Activated gamma-delta T cell treated with anti-CD3 and anti-CD28 coated beads, Interleukin-2, amount 50 U/mL, for 16 hours (primary cell): Measurements from ENCODE around the gene COL1A2.

ENCODE experiments used
- DNase-seq: peaks from one replicate; pipeline ENCODE4 v3.0.0-alpha.2; 2020; ENCODE audit warnings: low read depth

Gene COL1A2

DNA sequence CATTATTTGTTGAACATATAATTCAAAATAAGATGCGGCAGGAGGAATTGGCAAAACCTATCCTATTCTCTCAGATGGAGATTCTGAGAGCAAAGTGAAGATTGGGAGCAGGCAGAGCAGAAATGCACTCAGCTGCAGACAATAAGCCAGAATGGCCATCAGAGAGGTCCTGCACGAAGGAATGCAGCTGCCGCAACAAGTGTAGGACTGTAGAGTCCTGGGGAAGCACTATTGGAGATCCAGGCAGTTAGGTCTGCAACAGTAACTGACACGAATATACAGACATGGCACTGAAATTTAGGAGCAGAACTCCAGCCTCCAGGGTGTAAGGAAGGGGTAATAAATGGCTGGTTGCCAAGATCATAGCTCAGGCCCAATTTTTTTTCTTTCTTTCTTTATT, 10.4 kb upstream of the COL1A2 start:
- no peak for DNase-seq

DNA sequence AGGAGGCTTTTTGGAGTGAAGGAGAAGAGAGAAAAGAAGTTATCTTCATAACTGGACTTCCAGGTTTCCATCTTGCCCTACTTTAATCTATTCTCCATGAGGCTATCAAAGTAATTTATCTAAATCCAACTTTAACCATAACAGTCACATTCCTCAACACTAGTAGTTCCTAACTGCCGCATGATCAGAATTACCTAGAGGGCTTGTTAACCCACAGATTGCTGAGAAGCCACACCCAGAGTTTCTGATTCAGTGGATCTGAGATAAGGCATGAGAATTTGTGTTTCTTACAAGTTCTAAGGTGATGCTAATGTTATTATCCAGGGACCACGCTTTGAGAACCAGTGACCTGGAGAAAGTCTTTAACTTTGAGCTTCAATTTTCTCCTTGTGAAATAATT, 8.3 kb upstream of the COL1A2 start:
- DNase-seq = no peak

DNA sequence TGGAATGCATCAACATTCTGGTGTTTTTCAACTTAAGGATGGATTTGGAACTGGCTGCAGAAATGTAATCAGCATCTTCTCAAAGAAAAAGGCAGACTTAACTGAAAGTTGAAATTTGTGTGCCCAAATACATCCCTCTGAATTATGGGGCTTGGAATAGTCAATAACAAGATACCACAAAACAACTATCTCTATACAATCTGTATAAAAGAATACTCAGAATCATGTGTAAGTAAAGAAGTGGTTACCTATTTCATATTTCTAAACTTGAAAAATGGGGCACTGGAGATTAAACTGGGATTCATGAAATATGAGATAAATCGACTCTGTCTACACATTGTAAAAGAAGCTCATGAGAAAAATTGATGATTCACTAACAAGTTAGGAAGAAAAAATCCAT, 6.2 kb upstream of the COL1A2 start:
- no peak for DNase-seq

DNA sequence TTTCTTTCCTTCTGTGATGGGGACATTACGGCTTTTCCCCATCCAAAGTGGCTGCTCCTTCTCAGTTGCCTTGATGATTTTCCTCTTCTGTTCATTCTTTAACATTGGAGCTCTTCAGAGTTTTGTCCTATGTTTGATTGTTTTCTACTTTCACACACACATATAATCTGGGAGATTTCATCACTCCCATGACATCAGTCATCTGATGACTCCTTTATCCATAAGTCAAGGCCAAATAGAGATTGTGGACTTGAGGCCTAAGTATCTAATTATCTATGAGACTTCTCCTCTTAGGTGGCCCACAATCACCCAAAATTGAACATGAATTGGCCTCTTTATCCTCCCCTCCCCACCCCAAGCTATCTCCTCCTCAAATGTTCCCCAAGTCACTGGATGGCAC, 5.3 kb upstream of the COL1A2 start:
- DNase-seq = no peak

DNA sequence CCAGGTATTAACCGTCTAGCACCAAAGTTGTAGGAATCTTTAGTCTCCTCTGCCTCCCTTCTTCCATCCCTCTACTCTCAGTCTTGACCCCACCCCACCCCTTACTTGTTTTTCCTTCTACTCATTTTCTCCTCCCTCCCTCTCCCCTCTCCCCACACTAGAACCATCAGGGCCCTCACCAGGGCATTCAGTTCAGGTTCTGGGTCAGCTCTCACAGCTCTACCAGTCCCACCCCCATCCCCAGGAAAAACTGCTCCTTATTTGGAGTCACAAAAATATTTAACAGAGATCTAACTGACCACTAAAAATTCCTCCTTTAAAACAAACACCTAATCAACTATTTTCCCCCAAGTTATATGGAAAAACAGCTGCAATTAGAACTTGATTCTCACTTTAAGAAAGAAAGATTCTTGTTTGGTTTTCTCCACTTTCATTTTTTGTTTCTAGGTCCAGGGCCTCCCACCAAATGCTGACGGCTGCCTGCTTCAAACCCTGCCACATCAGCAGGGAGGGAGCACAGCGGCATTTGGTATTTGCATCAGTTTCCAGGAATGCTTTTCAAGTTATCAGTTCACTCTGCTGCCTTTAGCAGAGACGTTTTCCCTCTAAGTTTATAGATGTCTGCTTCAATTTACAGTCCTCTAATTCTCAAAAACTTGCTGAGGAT, 2.8 kb upstream of the COL1A2 start:
- DNase-seq = no peak

DNA sequence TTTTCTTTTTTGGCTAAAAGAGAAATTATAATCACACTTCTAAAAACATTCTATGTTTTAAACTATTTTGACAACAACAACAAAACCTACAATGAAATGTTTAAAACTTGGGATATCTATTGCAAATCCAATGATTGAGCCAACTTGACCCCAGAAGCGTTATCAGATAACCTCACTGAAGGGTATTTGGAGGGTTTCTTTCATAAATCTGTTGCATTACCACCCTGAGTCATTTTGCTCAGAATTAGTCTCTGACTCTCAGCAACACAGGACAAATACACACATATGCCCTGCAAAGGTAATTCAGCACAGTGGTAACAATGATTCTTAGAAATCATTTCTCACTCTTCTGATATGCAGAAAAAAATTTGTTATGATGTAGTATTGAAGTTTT, 2.3 kb upstream of the COL1A2 start:
- DNase-seq = no peak

DNA sequence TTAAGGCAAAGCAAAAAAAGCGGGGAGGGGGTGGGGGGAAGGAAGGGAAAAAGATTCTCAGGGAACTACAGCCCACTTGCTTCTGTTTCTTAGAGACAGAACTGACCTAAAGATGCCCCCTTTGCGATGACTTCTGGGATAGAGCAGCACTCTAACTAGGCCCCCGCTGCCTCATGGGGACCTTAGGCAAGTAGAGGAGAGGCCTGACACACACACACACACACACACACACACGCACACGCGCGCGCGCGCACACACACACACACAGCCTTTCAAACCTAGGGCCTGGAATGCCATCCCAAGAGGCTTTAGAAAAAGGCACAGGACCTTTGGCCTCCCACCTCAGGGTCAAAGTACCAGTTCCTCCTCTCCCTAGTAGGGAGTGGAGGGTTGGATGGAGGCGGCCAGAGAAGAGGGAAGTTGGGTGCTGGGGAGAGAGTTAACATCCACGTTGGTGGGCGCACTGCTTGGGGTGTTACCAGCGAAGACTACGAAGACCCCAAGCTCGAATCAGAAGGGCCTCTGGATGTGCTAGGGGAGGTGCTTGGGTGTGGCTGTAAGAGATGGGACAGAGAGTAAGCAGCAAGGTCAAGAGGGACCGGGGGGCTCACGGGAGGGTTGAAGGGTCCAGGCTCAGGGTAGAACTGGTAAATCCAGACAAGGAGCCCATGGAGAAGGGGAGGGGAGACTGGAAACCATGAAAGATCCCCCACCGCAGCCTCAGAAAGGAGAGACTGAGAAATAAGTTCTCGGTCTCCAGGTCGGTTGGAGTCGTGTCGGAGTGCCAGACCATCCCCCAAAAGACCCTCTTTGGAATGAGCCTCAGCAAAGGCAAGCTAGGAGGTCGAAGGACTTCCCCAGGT, 1.2 kb upstream of the COL1A2 start:
- DNase-seq = no peak

DNA sequence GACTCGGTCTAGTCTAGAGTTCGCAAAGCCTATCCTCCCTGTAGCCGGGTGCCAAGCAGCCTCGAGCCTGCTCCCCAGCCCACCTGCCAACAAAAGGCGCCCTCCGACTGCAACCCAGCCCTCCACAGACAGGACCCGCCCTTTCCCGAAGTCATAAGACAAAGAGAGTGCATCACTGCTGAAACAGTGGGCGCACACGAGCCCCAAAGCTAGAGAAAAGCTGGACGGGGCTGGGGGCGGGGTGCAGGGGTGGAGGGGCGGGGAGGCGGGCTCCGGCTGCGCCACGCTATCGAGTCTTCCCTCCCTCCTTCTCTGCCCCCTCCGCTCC, 622 bp upstream of the COL1A2 start:
- no peak for DNase-seq

DNA sequence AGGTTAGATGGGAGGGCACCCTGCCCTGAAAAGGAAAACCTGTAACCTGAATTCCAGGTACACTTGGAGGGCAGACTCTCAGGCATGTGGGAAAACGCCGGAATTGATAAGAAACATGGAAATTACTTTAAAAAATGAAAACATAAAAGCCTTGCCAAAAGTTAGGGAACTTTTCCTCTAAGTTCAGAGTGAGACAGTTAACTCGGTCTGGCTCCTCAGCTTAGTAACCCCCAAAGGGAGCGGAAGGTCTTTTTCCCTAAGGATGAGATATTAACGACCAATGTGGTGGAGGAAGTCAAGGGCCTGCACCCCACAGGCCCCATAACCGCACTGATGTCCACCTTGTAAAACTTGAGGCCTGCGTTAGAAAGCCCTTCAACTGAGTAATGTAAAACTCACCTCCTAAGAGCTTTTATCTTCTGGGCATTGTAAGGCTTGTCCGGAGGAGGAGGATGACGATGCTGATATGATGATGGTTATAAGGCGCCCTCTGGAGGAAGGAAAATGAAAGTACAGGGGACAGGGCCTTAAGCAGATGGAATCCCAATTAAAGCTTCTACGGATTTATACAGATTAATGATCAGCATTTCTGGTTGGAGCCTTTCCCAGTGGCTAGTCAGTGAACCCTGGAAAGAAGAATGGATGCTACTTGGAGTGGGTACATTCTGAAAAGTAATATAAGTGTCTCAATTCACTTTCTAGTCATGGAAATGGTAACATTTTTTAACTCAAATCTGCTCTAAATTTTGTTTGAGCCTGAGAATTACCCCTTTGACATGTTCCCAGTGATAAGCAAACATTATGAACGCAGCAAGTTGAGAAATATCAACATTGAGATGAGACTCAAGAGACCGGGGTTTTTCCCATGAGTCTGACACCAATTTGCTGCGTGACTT, 694 bp downstream of the COL1A2 start:
- no peak for DNase-seq

DNA sequence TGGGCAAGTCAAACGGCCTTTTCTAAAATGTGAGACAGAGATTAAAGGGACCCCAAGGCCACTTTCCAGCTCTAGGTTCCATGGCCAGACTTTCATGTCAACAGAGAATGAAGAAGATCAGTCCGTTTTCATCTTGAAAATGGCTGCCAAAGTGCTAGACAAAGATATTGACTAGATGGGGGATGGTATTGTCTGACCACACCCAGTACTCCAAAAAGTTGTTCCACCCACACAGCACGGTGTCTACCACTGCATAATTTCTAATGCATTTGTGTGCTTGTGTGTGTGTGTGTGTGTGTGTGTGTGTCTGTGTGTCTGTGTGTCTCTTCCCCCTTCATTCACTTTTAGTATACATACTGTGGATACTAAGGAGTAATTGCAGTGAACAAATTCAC, 1.3 kb downstream of the COL1A2 start:
- no peak for DNase-seq

DNA sequence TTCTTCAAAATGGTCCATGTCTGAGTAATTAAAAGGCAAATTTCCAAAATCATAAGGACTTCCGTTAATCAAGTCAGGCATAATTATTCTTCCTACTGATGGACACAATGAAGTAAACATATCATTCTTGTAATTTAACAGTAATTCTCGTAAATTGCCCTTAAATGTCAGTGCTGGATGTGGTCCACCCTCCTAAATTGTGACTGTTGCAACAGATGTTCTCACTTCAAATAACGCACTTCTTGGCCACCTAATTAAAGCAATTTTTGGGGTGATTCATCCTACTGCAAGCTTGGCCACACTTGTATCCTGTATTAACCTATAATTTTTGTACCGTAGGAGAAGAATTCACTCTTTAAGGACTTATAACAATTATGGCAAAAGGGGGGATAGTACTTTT, 1.9 kb downstream of the COL1A2 start:
- DNase-seq = no peak

DNA sequence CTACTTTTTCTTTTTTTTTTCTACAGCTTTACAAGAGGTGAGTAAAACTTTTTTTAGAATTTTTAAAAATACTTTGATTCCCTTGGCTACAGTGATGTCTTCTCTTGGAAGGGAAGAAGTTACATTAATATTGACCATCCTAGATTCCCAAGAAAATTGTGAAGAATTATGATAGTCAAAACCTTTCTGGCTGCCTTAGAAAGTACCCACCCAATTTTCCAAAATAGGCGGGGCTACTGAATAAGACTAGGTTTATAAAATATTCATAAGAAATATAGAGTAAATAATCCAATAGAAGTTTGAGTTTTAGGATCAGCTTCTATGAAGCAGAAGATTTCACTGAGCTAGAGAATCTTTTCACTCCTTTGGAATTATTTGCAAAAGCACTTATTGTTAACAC, 3.0 kb downstream of the COL1A2 start:
- no peak for DNase-seq

DNA sequence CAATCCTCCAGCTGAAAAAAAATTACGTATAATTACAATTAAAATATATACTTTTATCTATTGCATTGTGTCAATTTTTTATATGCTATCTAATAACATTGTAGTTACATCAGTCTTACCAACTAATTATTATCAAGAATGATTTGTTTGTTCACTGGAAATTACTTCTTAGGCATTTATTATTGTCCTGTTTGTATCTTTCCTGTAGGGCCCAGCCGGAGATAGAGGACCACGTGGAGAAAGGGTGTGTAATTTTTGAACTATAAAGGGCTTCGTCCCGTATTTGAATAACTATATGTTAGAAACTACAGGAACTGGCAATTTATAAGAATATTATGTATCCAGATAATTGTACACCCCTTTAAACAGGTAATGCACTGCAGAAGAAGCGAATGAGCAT, 4.1 kb downstream of the COL1A2 start:
- no peak for DNase-seq

DNA sequence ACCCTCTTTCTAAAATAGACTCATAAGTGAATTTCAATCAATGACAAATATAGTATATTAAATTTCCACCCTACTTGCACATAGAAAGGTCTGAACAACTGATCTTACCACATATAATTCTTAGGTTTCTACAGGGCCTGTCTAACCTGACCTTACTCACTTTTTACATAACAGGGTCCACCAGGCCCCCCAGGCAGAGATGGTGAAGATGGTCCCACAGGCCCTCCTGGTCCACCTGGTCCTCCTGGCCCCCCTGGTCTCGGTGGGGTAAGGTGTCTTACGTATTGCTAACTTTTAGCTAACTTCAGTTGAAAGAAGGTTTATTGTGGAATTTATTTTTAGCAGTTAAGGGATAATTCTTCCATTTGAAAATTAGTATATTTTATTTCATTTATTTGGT, 5.3 kb downstream of the COL1A2 start:
- DNase-seq = no peak

DNA sequence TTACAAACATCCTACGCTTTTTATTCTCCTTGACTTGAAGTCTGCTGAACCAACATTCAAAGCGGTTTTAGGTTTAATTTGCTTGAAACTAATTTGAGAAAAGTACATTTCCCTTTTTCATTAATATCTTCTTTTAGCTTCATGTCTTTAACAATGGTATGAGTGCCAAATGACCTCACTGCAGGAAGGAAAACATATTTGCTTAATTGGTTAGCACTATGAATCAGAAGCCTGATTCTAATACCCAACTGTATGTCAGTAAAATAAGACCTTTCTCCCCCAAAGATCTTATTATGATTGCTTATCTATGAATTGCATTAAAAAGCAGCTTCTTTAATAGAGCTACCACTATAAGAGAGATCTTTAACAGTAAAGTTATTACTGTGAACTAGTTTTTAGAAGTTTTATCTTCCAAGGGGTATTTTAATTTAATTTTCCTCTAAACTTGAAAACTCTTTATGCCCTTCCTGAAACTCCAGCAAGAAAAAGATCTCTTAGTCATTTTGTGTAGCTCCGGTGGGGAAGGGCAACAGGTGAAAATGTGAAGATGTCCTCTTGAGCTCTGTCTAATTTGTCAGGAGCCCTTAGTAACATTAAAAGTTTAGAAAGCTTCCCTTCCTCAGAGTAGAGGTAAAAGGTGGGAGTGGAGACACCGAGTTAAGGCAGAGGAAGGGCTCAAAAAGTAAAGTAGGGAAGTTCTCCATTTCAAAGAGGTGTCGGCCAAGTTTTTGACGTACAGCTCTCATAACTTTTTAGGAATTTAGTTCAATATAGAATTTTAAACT, 6.1 kb downstream of the COL1A2 start:
- no peak for DNase-seq

DNA sequence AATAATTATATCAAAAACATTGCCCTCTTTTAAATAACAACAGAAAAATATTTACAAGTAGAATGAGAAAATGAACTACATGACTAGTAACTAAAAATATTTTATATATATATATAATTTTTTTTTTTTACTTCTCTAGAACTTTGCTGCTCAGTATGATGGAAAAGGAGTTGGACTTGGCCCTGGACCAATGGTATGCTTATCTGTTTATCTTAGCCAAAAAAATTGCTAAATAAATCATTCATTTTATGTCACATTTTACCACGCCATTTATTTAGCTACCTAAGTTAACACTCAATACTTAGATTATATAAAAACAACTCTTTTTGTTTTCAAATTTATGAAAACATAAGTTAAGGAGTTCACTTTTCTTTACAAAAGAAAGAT, 6.7 kb downstream of the COL1A2 start:
- DNase-seq = no peak

DNA sequence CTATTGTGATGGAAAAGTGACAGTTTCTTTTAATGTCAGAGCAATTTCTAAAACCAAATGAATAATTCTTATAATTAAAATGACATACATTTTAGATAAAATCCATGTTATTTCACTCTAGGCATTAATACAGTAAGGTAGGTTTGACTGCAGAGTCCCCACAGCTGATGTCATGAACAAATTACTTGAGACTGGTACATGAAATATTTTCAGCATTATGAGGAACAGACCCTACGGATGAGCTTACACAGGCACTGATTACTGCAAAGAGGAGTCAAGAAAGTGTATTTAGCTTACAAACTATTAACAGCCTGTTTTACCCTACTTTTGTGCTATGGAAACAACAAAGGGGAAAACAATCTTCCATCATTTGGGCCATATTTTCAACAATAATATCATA, 8.9 kb downstream of the COL1A2 start:
- no peak for DNase-seq

DNA sequence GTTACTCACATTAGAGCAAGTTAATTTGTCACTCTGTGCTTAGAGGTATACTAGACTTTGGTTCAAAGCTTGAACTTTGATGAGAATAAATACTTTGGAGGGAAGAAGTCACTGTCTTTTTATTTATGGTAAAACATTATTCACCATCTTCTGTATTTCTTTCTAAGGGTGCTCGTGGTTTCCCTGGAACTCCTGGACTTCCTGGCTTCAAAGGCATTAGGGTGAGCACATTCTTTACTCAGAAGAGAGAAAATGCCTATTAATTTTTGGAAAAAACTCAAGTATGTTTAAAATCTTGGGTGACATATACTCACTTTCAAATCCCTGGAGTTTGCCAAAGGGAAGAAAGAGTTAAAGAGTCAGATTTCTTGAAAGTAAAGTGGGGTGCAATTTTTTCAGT, 10.8 kb downstream of the COL1A2 start:
- DNase-seq = no peak

DNA sequence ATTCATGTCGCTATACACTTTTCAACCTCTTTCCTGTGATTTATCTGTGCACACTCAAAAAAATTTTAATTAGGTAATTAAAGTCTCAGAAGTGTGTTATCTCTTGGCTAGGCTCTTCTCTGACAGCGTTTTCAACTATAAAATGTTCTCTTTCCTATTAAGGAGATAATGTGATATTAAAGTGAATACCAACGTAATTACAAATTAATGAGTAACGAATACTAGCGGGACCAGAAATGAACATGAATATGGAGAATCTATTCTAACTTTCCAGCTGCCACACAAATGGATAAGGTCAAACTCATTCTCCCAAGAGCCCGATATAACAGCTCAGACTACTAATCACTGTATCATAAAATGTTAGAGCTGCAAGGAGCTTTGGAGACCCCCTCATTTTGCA, 12.0 kb downstream of the COL1A2 start:
- no peak for DNase-seq

DNA sequence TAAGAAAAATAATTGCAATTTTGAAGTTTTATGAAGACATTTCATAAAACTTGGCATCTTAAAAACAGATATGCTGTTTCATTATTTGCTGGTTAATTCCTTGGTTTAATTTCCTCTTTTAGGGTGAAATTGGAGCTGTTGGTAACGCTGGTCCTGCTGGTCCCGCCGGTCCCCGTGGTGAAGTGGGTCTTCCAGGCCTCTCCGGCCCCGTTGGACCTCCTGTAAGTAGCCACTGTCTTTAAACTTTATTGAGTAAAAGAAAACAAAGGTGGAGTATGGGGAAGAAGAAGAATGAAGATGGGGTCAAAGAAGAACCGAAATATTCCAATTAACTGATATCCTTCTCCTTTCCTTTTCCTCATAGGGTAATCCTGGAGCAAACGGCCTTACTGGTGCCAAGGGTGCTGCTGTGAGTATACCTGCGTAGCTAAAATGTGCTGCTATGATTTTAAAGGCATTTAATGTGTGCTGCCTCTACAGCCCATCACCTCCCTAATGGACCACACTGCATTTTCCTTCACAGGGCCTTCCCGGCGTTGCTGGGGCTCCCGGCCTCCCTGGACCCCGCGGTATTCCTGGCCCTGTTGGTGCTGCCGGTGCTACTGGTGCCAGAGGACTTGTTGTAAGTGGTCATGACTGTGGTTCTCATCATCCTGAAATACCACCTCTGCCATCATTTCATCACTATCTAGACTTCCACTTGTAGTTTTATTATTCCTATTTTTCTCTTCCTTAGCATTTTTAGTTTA, 14.7 kb downstream of the COL1A2 start:
- DNase-seq = no peak

DNA sequence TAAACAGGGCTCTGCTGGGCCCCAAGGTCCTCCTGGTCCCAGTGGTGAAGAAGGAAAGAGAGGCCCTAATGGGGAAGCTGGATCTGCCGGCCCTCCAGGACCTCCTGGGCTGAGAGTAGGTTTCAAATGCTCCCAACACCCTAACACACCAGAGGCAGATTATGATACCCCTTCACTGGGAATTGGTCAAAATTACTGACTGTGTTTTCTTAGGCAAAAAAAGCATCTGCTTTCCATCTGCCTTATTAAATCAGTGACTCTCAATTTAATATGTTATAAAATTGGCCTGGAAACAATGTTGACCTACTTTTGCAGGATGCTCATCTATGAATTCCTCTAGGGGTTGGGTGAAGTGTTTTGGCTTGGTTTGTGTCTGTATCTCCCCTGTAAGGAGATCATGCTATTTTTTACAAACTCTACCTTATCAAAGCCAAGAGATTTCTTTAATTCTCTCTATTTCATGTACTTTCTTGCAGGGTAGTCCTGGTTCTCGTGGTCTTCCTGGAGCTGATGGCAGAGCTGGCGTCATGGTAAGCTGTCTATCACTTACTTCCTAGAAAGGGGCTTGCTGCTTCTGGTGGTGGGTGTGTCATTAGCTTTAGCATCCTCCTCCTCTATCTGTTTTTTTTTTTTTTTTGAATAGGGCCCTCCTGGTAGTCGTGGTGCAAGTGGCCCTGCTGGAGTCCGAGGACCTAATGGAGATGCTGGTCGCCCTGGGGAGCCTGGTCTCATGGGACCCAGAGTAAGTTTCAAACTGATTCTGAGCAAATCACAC, 15.9 kb downstream of the COL1A2 start:
- no peak for DNase-seq
